Activated CD4-positive, alpha-beta T cell treated with anti-CD3 and anti-CD28 coated beads, Interleukin-10, Interleukin-2, amounts not matched to agents 100 ng/mL and 50 ng/mL, durations not matched to agents 16 hours and 8 hours (primary cell): ENCODE measurements around the gene KCNIP2.

Experiments
- DNase-seq: peaks from one replicate; pipeline ENCODE4 v3.0.0-alpha.2; 2020

Gene KCNIP2

DNA sequence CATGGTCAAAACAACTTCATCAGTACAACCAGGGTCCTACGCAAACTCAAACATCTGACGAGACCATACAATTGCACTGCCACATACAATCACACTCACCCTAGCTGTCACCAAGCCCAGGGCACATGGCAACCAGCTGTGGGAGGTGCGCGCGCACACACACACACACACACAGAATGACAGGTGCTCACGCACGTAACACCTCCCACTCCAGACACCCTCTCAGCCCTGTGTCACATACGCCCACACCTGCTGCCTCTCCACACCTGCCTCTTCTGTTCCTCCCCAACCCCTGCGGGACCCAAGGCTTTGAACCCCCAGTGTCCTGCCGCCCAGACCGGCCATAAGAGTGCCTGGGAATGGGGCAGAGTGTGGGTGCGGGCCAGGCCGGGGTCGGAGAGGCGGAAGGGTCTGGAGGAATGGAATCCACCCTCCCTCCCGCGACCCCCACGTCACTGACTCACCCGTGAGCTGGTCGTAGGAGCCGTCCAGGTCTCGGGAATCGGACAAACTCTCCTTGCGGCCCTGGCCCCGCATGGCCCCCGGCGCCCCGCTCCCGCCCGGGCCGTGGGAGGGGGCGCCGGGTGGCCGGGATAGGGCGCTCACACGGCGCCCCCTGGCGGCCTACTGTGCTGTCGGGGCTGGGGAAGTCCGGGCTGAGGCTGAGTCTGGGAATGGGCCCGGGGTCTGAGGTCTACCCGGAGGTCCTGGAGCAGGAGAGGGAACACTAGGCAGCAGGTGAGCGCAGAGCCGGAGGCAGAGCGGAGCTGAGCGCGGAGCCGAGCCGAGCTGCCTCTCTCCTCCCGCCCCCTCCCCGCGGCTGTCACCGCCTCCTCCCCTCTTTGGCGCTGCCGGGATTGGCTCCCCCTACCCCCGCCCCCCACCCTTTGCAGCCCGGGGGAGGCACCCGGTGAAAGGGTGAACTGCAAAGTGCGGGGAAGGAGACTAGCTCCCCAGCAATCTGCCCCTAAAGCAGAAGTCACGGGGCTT is at the start of gene KCNIP2:
Gene KCNIP2 (minus strand): TSS at position 769 of the 990 bp plus-strand sequence. CDS start 232 bp downstream, at position 537.
- peak; percentile 37 for DNase-seq

DNA sequence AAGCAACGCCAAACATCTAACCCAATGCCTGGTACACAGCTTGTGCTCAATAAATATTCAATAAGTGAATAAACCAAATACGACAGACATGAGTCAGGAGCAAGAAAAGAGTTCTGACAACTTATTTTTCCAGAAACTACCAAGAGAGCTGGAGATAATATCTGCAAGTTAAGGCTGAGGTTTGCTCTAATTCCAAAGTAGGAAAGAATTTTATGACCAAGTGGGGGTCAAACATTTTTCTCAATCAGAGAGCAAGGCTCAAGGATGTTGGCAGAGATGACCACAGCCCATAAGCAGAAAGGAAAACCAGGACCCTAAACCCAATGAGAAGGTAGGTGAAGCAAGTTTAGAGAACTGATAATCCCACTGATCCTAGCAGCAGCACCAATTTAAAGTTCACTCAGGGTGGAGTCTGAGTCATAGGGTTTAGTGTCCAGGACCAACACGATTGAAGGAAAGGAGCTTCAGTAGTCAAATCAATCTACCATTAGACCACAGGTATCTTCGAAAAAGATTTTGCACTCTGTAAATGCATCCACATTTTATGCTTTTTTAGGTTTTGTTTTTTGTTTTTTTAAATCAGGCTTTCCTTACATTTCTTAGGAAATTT is 49.3 kb upstream of the KCNIP2 start:
- DNase-seq = no peak

DNA sequence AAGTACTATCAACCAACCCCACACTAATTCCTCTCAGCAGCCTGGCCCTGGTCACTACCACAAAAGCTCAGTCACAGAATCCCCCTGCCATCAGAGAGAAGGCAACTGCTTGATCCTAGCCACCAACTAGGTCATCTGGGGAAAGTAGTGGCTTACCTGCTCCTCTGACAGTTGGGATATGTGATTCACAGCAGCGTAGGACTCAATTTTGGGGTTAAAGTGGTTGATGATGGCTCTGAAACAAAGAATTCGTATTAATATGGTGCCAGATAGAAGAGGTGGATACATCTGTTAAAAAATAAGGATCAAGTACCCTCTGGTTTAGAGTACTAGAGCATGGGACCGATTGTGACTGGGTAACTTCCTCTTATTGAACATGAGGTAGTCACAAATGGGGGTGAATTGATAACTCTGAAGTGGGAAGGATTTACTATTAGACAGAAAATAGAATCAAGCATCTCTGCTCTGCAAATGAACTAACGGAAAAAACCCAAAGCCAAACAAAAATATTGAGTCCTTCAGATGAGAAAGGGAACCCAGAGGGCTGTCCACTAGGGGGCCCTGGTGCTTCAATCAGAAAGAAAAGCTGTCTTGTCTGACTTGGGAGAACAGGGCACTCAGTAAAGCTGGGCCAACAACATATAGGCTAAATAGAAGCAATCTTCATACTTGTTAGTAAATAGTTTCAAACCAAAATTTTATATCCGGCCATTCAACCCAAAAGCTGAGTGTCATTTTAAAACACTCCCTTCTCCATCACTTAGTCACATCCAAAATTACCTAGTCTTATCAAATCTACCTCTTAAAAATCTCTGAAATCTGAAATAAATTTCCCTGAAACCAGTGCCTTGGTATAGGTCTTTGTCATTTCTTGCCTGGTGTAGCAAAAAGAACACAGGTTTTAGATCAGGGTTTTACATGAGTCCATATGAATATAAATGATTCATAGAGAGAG is 45.9 kb upstream of the KCNIP2 start:
- peak; percentile 76 for DNase-seq

DNA sequence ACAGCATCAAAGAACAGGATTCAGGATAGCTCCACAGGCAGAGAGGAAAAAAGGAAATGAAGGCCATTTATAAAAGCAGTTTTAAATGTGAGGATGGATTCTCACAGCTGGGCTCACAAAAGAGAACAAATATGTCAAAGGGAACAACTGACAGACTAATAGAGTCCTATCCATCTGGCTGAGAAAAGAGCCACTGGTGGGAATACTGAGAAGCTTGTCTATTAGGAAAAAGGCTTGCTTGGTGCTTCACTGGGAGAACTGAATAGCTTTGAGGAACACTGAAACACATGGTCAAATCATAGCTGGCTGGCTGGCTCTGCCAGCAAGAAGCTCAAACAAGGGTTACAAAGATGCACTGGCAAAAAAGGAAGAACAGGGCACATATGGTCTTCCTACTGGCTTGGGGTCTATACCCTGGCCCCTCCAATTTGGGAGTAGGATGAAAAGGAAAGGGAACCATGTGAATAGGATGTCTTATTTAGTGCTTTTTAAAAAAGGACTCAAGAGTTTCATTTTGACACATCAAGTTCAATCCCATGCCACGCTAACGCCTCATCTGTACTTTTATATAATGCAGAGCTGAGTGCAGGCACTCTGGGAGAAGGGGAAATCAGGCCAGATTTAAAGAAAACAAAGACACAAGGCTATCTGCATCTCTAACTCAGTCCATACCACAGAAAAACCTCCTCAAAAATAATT is 44.8 kb upstream of the KCNIP2 start:
- no peak for DNase-seq

DNA sequence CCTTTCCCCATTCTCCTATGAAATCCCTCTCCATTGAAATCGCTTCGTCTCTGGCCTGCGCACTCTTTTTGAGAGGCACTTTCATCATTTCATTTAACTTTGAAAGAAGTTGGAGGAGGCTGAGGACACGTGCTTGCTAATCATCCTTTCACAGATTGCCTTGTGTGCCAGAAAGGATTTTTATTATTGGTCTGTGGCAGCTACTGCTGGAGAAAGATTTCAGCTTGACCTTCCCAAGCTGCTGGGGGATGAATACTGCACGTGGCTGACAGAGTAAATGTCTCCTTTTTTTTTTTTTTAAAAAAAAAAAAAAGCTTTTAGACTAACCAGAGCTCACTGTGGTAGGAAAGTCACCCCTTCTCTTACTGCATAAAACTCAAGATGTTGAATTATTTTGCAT is 44.2 kb upstream of the KCNIP2 start:
- DNase-seq = no peak

DNA sequence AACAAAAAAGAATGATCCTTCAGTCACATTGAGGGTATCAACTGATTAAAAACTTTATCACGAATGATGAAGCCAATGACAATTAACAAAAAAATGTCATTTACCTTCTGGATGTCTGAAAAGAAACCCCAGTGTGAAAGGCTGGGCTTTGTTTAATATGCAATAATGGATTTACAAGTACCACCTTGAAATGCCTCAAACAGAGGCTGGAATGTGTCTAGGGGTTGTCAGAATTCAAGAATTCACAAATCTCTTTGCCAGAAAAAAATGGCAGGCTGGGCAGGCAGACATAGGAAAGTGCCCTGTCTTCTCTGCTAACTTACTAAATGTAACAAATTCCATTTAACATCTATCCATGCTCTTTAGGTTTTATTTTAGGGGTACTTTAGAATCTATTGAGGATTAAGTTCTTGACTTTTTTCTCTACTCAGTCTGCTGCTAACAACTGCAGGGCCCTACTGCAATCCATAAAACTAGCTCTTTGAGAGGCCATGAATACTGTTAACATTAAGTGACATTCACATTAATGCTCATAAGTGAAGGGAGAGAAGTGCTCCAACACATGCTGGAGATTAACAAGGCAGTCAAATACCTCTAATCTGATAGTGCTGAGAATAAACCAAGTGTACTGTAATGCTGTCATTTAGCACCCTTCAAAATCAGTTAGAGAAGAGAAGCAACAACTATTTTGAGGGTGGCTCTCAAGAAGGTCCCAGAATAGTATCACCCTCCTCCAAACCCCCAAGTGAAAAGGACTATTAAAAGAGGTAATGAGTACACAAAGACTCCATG is 43.1 kb upstream of the KCNIP2 start:
- no peak for DNase-seq

DNA sequence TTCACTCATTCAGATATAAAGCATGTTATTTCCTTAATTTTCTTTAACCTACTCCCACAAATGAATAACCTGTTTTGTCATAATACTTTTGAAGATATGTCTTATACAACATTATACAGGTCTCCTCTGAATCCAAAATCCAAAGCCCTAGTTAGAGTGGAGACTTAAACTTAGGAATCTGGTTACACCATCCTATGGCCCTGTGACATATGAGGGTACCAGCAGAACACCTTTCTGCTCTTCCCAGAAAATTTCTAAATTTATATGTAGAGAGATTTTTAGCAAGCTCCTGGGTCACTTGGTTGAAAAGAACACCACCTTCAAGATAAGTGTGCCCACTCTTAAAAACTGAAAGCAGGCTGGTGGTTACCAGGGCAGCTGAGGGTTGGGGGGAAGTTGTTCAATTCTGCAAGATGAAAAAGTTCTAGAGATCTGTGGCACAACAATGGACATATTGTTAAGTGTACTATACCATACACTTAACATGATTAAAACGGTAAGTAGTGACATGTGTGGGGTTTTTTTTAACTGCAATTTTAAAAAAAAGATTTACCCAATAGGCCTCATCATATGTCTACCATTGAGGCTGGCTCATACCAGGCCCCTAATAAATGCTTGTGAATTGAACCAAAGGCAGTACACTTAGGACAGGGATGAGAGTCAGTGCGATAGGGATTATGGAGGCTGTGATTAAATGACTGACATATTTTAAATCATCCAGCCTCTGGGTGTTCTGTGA is 37.6 kb upstream of the KCNIP2 start:
- DNase-seq = no peak

DNA sequence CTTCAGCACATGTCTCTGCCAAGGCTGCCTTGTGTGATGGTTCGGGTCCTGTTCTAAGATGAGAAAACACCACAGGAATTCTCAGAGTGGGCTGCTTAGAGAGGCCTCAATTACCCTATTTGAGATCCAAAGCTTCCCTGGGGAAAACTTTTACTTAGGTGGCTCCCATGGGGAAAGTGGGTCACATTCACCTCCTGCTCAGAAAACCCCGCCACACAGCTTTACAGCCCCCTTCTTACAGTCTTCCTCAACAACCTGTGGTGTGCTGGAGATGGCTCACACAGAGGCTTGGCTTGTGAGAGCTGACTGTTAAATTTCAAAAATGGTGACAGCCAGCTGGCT is 36.6 kb upstream of the KCNIP2 start:
- DNase-seq = no peak

DNA sequence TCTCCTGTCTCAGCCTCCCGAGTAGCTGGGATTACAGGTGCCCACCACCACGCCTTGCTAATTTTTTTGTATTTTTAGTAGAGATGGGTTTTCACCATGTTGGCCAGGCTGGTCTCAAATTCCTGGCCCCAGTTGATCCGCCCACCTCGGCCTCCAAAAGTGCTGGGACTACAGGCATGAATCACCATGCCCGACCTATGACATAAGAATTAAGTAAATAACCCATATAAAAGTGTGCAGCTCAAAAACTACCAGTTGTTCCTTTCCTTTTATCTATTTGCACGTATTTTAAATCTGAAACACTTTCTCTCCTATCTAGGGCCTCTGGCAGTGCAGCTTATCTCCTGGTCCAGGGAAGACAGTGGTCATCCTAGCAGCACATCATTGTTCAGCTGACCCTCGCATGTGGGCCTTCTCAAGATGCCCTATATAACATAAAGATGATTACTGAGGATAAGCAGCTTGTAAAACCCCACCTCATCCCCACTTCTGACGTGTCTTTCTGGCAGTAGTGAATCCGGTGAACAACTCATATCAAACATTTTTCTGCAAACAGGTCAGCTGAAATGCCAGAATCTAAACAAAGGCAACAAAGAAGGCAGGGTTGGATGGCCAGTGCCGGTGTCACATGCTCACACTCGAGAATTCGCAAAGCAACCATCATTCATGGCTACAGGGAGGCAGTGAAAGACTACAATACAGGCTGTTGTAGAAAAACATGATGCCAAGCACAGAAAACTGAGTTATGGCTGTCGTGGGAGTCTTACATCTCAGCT is 36.0 kb upstream of the KCNIP2 start:
- DNase-seq = no peak

DNA sequence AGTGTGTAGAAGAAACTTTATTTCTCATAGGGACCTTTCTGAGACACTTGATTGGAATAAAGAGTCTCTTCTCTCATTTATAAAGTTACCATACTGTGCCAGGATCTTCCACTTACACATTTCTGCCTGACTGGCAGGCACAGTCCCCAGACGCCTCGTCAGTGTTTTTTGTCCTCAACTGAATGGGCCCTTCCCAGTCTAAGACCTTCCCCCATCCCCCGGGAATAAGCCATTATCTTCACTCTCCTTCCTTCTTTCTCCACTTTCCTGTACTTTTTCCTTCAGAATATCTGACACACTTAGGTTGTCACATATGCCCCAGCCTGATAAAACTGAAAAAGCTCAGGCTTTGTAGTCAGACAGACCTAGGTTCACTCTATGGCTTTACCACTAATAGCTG is 35.3 kb upstream of the KCNIP2 start:
- no peak for DNase-seq

DNA sequence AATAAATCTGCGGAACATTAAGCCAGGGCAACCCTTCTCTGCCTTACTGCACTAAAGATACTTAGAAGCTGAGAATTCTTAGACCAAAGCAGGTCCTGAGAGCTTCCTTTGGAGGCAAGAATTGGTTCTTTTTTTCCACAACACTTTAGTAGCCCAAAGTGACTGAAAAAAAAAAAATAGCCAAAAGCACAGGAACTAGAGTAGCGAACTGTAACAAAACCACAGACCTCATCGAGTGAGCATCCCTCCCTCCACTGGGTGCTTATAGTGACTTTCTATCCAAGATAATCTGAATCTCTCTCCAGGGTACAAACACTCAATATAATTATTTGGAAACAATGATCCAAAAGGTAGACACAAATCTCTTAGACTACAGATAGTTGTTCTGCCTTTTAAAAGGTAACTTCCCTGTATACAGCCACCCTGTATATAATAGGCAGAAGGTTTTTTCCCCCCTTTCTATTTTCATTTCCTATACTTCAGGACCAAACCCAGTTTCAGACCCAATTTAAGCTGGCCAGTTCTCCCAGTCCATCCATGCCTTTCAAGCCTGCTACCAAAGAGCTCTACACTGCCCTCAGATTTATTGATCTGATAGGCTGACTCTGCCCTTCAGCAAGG is 31.6 kb upstream of the KCNIP2 start:
- no peak for DNase-seq

DNA sequence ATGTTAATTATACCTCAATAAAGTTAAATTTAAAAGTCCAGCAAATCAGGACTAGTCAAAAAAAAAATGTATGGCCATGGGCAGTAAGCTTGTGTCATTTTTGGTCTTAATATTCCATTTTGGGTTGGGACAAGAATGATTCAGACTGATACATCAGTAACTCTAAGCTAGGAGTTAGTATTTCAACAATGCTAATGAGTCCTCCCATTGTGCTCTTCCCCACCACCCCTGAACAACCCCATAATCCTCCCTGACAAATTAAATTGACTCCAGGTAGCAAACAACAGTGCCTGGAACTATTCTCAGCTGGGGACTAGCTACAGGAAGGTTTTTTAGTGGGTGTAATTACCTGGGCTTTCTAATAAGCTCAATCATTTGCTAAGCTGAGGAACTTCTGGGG is 30.7 kb upstream of the KCNIP2 start:
- DNase-seq = no peak

DNA sequence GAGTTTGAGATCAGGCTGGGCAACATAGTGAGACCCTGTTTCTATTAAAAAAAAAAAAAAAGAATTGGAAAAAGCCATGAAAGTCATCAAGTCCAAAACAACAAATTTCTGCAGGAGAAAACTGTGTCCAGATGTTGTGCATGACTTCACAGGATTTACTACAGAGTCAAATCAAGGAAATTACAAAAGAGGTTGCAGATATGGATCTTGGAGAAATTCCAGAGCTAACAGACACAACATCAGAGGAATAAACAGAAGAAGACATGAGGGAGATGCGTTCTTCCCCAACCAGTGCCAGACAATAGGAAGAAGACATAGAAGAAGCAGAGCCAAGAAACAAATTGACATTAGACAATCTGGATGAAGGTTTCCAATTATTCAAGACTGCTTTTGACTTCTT is 24.3 kb upstream of the KCNIP2 start:
- DNase-seq = no peak

DNA sequence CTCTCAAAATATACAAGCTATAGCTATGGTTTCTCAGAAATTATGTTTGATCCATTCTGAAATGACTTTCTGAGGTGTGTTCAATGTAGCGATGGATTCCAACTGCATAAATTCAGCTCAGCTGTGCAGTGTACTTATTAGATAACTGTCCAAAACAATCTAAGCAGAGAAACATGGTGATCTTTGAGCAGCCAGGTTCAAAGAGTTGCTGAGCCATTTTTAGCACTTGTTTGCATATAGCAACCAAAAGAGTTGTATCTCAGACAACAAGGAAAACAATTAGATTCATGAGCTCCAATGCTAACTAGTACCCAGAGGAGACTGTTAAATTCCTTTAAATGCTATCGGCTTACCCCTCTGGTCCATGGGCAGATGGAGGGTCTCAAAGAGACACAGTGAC is 15.9 kb upstream of the KCNIP2 start:
- DNase-seq = no peak

DNA sequence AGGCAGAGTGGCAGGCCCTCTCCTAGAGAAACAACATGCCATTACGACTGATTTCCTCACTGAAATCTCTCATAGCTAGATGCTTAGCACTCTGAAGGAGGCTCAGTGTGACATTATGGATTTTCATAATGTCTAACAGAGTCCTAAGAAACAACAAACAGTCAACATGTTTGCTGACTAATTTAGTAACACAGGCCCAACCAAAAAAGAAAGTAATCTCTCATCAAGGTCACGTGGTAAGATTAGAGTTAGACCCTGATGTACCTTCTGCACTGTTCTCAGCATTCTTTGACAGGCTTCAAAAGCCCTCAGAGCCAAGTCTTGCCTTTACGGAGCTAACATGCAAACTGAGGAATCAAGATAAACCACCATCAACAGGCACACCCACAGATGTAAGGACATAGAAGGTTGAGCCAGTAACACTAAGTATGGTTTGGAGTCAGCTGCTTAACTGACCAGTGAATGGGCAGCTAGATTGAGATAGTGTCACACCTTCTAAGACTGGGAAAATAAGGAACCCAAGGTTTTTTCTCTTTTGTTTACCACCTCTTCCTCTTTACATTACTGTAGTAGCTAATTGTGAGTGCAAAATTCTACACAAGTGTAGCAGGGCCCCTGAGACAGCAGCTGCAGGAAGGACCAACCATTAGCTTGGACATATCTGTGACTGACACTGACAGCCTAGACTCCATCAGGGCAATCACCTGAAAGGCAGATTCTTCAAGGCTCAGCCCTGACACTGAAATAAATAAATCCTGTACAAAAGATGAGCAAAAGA is 15.3 kb upstream of the KCNIP2 start:
- peak; percentile 72 for DNase-seq

DNA sequence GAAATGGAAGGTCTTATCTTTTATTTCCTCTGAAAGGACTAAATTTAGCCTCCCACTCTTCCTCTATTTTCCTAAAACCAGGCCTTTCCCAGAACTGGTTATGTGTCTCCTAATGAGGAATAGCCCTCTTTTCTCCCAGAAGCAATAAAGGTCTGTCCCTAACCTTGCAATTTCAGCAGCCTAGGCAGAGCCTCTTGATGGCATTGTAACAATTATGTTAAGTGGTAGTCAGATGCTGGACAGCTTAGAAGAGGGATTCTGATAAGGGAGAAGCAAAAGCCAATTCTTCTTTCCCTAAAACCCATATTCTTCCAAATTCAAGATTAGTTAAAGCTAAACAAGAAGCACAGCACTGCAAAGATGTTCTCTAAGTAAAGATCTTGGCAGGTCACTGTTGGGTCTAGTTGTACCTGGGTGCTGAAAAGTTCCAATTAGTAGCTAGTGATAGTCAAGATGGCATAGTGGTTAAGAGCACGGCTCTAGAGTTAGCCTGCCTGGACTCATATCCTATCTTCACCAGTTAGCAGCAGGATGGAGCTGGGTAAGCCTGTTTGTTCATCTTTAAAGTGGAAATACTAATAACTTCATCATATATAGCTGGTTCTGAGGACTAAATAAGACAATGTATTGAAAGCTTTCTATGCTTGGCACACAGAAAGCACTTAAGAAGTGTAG is 14.3 kb upstream of the KCNIP2 start:
- DNase-seq = no peak

DNA sequence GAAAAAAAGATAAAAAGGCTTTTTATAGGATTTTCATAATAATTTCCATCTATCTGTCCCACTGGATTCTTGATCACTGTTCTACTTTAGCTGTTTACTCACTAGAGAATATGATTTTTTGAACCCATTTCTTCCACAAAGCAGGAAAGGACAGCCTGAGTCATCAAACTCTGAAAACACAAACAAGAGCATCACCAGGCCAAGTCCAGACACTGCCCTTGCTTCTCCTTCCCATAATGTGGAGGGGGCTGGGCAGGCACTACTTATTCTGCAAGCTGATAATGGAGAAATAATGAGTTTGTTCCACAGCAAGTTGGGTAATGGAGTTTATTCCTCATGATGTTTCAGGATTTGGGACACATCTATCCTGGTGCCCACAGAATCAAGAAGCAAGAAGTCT is 13.0 kb upstream of the KCNIP2 start:
- DNase-seq = no peak

DNA sequence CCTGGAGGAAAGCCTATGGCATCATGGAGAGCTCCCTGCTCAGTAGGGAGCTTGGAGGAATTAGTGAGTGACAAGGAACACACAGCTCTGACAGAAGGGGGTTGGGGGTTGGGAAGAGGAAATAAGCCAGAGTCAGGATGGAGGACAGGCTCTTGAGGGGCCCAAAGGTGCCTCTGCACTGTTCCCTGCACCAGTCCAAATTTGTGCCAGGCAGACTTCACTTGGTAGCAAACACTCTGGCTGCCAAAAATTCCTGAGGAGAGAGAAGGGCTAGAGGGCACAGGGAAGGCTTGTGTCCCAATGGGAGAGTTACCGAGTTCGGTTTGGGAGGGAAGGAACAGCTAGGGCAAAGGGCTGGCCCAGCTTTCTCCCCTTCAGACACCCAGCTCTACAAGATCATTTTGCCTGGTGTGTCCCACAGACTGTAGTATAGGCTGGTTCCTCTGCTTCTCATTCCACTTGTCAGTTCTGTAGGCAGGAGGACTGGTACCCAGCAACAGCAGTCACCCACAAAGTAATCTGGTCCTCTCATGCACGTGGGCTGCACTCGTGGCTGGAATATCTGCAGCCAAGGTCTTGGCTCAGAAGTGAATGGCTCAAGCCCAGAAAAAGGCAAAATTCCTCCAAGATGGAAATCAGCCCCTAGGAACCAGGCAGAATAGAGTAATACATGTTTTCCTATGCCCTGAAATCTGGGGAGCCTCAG is 8.0 kb upstream of the KCNIP2 start:
- no peak for DNase-seq
